ENCODE data around the gene MBD5. TPM values are rescaled to one million over a fixed set of nuclear protein-coding genes. Genes with fewer than 3 reads are reported as not detected.

Gene MBD5
- total RNA-seq, 4 donors from 2014 or later: 15.4 to 43.0 (median 18.4) TPM

DNA sequence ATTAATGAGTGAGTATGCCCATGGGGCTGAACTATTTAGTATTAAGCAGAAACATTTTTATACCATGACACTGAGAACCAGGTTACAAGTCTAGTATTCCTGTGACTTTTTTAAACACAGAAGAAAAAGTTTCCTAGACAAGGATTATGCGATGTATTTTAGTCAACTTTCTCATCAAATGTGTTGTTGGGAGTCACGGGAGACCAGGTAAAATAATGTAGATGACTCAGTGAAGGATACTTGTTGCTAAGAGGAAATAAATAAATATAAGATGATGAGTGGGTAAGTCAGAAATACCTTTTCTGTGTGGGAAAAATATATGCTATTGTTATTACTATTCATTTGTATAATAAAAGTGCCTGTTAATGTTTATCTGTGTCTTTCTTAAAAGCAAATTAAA, 23.4 kb downstream of the MBD5 start:
- TF ChIP-seq CTCF (IDR thresholded peaks at IDR 0.05): no peak
- no peak for ATAC-seq (ENCODE audit: low FRiP score)
- no peak for DNase-seq (ENCODE audit: low spot score)

DNA sequence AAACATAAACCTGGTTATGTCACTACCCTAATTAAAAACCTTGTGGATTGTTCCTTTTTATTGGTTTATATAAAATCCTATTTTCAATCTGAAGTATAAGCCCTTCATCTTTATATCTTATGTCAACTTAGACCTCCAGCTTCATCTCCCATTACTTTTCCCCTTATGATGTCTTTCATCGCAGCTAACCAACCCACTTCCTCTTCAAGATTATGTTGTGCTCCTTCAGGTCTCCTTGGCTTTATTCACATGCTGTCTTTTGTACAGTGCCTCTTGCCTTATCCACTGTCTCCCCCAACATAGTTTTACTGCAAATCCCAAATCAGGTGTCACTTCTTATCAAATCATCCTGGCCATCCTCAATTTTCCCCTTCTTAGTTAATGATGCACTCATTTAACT, 25.9 kb downstream of the MBD5 start:
- ATAC-seq (ENCODE audit: low FRiP score) (no peak), DNase-seq (ENCODE audit: low spot score) (no peak)
- no peak for TF ChIP-seq CTCF (IDR thresholded peaks at IDR 0.05)

GRCh38 chr2:148048475-148049221, 27.8 kb downstream of the MBD5 start:
- ATAC-seq (ENCODE audit: low FRiP score) (no peak), DNase-seq (ENCODE audit: low spot score) (no peak)
- no peak for TF ChIP-seq CTCF (IDR thresholded peaks at IDR 0.05)

- DNase-seq (ENCODE audit: low spot score) (no peak), ATAC-seq (ENCODE audit: low FRiP score) (no peak)
- no peak for TF ChIP-seq CTCF (IDR thresholded peaks at IDR 0.05)
These were observed 28.4 kb downstream of the MBD5 start for GRCh38 chr2:148049284-148049683.

DNA sequence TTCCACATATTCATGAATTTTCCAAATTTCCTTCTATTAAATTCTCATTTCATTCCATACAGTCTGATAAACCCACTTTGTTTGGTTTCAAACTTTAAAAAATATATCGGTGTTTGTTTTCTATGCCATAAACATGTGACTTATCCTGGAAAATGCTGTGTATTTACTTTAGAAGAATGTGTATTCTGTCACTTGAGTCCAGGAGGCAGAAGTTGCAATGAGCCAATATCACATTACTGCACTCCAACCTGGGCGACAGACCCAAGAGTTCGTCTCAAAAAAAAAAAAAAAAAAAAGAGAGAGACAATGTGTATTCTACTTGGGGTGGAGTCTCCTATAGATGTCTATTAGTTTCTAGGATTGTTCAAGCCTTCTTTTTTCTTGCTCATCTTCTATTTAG, 31.8 kb downstream of the MBD5 start:
- ATAC-seq (ENCODE audit: low FRiP score) (no peak), DNase-seq (ENCODE audit: low spot score) (no peak)
- no peak for TF ChIP-seq CTCF (IDR thresholded peaks at IDR 0.05)

DNA sequence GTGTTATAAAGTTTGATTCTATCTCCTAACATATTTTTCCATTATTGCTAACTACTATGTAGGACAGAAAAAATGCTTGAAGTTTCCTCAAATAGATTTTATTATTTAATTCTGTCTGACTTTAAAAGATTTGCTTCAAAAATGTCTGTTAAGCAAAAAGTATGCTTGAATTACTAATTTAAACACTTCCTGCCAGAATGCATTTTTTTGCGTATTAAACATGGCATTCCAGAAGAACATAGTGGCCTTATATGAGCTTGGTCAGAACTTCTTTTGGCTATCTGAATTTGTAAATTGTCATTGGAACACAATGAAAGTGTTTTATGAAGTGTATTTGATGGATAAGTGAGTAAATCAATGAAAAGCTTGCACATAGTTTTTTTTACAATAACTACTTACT, 37.8 kb downstream of the MBD5 start:
- no peak for TF ChIP-seq CTCF (IDR thresholded peaks at IDR 0.05)
- DNase-seq (ENCODE audit: low spot score): no peak
- ATAC-seq (ENCODE audit: low FRiP score): no peak

DNA sequence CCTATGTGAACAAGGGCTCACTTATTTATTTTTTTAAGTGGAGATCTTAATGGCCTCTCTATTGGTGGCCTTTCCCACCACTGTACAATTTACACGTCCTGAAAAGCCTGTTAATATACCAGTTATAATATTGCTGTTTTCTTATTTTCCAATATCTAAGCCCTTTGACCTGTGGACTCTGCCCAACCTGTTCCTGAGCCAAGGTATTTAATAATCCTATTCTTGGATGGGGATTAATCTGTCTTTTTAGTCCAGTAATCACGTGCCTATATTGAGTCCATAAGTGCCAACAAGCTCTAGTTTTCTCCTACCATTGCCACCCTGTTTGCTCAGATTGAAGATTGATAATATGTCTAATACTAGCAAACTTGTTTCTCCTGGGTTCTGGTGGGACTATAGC, 42.7 kb downstream of the MBD5 start:
- TF ChIP-seq CTCF (IDR thresholded peaks at IDR 0.05): no peak
- DNase-seq (ENCODE audit: low spot score) (no peak), ATAC-seq (ENCODE audit: low FRiP score) (no peak)

All from omental fat pad (tissue), 4 donors.